Stimulated activated CD4-positive, alpha-beta T cell treated with anti-CD3 and anti-CD28 coated beads, Interleukin-1b, Interleukin-23, amount 100 ng/mL, for 1 hour (primary cell): ENCODE data around the gene NOS1AP.

Experiments
- DNase-seq, 2 donors: peaks; one replicate each; pipeline ENCODE4 v3.0.0-alpha.2; 2020; ENCODE audit warnings: low read depth in 2 of 2

The NOS1AP gene

GRCh38 chr1:162218546-162218945 lies 149.1 kb downstream of the NOS1AP start:
- no peak for DNase-seq

- DNase-seq = no peak
These were observed 149.5 kb downstream of the NOS1AP start for GRCh38 chr1:162218975-162219374.

- DNase-seq = no peak
These were observed 150.0 kb downstream of the NOS1AP start for GRCh38 chr1:162219461-162219860.

DNA sequence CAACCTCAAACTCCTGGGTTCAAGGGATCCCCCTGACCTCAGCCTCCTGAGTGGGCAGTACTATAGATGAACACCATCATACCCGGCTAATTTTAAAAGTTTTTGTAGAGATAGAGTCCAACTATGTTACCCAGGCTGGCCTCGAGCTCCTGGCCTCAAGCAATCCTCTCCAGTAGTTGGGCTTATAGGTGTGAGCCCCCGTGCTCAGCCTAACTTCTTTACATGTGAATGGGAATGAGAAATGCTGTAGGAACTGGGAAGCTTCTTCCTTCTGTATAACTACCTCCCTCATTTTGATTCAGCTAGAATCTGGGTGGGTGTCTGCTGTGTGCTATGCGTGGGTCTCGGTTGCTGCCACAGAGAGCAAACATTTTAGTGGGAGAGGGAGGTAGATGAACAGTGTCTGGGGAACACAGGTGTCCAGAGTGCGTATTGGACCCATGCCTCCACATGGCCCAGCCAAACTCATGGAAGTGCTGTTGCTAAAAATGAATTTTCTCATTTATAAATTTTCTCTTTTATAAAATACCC lies 150.6 kb downstream of the NOS1AP start:
- no peak for DNase-seq

GRCh38 chr1:162222014-162222413 lies 152.5 kb downstream of the NOS1AP start:
- no peak for DNase-seq

GRCh38 chr1:162222730-162223129 lies 153.2 kb downstream of the NOS1AP start:
- DNase-seq = no peak

DNA sequence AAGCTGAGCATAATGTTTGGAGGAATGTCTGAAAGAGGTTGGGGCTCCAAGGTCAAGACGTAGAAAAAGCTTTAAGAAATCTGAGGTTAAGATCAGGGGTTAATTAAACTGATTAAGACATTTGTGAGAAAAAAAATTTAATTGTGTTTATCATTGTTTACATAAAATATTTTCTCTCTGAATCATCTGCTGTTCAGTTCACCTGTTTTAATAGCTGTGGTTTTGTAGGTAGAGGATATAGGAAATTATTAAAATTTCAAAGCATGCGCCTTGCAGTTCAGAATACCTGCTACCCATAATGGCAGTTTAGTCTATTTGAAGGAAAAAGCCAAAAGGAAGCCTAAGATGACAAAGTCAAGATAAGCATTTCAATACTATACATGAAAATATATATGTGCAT lies 154.0 kb downstream of the NOS1AP start:
- no peak for DNase-seq

DNA sequence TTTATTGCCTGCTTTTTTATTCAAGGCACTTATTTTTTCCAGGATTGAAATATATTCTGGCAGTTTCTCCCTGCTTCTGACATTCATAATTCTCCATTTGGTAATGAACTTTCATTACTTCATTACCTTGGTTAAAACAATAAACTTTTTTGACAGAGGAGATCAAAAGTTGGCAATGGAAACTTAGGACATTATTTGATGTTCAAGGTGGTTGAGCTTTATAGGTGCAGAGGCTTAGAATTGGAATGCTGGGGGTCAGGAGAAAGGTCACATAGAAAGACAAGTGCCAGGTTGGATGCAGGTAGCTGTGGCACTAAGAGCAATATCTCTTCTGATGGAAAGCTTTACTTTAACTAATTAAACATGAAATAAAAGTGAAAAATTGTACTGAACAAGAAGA lies 154.8 kb downstream of the NOS1AP start:
- DNase-seq = no peak

DNA sequence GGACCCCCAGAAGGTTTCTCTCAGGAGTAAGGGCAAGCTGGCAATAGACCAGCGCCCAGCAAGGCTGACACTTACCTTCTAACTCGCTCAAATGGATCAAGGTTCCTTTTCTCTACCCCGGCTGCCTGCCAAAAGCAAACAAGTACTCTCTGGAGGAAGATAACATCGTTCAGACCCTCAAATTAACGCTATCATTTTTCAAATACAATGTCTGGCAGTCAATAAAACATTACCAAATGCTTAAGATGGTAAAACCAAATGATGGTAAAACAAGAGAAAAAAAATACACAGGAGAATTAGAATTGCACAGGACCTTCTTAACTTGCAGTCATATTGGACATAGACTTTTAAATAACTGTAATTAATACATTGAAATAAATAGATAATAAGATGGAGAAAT lies 159.1 kb downstream of the NOS1AP start:
- no peak for DNase-seq

GRCh38 chr1:162229549-162229948 lies 160.1 kb downstream of the NOS1AP start:
- DNase-seq = no peak

GRCh38 chr1:162230096-162230495 lies 160.6 kb downstream of the NOS1AP start:
- no peak for DNase-seq

- no peak for DNase-seq
These were observed 161.0 kb downstream of the NOS1AP start for GRCh38 chr1:162230517-162230916.

DNA sequence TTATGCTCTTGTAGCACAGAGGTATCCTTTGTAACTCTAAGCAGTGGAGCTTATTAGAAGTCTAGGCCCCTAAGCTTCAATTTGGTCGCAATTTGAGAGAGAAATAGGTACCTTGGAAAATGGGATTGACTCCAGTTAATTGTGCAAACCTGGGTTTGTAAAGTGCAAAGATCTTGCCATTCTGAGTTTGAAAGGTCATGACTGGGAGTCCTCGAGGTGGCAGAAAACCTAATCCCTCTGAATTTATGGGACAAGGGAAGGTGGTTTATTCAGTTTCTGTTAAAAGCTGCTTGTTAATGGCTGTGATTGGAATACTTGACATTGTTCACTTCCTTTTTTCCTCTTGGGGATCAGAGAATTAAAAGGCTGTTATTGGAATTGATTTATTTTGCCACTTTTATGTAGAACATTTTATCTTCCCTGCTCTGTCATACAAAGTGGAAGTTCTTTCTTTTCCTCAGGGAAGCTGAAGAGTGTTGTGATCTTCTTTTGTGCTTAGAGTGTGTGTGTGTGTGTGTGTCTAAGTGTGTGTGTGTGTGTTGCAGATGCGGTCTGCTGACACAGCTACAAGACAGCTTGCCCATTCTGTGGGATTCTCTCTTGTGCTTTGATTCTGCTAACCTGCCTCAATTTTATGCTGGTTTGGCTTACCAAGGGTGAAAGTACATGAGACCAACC lies 162.7 kb downstream of the NOS1AP start:
- no peak for DNase-seq

GRCh38 chr1:162233066-162233465 lies 163.6 kb downstream of the NOS1AP start:
- DNase-seq = no peak

DNA sequence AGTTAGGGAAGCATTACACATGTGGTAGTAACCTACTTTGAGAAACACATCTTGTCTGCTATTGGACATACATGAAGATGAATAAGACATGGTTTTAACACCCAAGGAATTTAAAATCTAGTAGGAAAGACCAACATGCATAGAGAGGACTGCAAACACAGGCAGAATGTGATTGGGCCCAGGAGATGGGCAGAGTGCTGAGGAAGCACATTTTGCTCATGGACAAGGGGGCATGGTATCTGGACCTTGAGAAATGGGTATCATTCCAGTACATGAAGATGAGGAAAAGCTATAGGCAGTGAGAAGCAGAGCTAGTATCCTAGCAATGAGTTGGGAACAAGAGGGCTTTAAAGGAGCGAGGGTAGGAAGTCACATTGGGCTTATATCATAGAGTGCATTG lies 164.4 kb downstream of the NOS1AP start:
- DNase-seq = no peak

DNA sequence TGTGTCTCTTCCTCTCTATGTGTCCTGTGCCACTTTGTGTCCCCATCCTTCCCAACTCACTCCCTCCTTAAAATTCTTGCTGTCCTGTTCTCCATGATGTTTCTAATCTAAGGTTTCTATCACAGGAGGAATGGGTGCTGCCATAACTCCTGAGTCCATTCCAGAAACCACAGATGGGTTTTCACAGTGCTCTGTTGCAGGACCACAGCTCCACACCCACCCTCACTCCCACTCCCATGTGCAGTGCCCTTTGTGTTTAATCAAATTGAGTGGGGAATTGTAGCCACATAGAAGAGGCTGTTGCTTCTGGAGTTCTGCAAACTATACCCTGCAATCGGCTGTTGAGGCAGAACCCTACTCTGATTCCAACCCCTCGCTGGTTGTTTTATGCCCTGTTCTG lies 165.1 kb downstream of the NOS1AP start:
- DNase-seq = no peak

DNA sequence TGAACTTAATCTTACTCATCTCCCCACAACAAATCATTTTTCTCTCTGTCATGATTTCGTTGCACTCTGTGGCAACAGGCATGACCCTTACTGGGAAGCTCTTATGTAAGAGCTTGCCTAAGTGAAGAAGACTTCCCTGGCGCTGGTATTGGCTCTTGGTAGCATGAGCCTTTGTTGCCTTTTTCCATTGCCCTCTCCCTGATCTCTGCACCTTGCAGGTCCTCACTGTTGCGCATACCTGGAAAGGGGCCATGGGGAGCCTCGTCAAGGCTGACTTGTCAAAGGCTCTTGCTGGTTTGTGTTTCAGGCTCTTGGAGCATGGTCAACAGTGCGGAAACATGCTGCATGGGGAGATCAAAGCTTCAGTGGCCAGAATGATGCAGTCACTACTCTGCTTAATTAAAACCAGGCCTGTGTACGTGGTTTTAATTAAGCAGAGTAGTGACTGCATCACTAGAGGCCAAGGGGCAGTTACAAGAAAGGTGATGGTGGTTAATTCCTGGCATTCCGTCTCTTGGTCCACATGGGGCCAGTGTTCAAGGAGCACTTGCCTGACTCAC lies 165.8 kb downstream of the NOS1AP start:
- DNase-seq = no peak

DNA sequence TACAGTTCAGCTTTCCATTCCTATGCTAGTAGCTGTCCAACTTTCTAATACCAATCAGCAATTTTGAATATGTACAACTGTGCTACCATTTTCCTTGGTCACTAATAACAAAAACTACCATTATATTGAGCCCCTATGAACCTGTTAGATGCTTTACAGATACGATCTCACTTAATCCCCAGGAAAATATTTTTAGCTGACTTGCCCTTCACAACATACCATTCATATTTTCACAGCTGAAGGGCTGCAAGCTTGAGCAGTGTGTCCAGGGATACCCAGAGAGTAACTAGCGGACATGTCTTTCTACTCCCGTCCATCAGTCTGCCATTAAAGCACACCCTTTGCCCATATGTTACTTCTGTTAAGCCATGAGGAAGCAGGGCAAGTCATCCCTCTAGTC lies 166.7 kb downstream of the NOS1AP start:
- no peak for DNase-seq

- no peak for DNase-seq
These were observed 167.1 kb downstream of the NOS1AP start for GRCh38 chr1:162236618-162237017.

GRCh38 chr1:162240577-162240976 lies 171.1 kb downstream of the NOS1AP start:
- no peak for DNase-seq

- DNase-seq = no peak
These were observed 173.3 kb downstream of the NOS1AP start for GRCh38 chr1:162242804-162243203.

DNA sequence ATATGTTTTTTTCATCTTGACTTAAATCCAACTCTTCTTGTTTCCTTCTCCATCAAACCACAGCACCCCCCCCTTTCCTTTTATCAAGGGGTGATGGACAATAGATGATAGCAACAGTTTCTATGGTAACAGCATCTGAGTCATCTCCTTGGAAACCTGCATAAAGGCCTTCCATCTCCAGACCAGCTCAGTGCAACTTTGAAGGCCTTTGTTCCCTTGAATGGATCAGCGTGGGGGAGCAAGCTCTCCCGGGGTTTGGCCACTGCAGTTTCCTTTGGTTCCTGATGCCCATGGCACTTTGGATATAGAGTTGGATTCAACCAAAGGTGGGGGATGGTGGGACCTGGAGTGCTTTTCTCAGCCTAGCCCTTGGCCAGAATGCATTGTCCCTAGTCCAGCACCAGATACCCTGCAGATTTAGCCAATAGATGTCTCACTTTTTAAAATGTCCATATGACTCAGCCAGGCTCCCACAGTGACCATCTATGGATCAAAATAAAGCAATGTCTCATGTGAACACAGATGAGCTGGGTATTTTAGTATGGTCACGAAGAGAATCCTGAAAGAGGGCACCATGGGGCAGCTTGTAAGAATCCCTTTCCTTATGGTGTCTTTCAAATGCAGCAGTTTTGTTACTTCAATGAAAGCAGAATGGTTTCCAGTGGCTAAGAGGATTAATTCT lies 179.5 kb downstream of the NOS1AP start:
- DNase-seq = no peak
